Activated T-helper 1 cell treated with Interleukin-2 at 50 U/mL for 16 hours (primary cell): Measurements from ENCODE around the gene ERICH3.
"Not testable (repeated sequence)": the region's sequence is repeated elsewhere in the genome, so short reads cannot be mapped to it uniquely, and the experiment has no call there.

Experiments
- DNase-seq: peaks from one replicate; pipeline ENCODE4 v3.0.0-alpha.2; 2020; ENCODE audit warnings: low read depth

Gene ERICH3

DNA sequence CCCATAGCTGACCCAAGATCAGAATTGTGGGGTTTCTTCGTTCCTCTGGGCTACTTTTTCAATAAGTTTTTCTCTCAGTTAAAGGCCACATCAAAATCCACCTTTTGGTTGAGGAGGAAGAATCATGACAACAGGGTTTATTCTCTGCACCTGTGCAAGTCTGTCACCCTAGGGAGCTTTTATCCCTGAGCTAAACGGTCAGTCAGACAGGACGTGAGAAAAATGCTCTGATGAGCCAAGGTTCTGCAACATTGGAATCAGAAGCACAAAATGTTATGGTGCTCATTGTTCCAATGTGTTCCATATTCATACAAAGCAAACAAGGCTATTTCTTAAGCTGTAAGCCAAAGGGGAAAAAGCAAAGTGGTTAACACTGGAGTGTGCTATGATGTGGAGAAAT lies 7.4 kb upstream of the ERICH3 start:
- DNase-seq: no peak

DNA sequence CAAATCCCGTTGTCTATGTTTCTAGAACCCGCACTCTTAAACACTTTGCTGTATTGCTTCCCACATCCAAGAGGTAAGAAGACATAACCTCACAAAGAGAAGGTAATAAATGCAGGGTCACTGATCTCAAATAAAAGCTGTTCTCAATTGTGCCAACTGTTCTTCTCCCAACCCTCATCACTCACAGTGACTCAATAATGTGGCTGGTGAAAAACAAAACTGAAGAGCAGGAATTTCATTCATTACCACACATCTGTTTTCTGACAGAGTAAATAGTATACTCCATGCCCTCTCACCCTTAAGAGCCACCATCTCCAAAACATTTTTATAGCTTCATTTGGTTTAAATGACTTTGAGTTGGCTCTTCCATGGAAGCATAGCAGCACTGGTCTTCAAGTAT lies 6.2 kb upstream of the ERICH3 start:
- no peak for DNase-seq

DNA sequence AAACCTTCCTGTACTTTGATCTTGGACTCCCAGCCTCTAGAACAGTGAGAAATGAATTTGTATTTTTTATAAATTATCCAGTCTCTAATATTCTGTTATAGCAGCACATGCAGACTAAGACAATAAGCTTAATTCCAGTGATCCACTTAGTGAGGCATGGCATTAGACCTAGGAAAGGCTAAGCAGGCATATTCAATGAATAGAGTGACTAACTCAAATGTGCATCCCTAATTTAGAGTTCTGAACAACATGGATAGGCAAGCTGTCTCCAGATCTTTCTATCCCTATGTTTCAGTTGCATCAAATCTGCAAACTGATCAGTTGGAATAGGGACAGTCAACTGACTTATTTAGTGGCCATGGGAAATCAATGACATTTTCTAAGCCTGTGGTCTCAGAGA lies 4.3 kb upstream of the ERICH3 start:
- no peak for DNase-seq

DNA sequence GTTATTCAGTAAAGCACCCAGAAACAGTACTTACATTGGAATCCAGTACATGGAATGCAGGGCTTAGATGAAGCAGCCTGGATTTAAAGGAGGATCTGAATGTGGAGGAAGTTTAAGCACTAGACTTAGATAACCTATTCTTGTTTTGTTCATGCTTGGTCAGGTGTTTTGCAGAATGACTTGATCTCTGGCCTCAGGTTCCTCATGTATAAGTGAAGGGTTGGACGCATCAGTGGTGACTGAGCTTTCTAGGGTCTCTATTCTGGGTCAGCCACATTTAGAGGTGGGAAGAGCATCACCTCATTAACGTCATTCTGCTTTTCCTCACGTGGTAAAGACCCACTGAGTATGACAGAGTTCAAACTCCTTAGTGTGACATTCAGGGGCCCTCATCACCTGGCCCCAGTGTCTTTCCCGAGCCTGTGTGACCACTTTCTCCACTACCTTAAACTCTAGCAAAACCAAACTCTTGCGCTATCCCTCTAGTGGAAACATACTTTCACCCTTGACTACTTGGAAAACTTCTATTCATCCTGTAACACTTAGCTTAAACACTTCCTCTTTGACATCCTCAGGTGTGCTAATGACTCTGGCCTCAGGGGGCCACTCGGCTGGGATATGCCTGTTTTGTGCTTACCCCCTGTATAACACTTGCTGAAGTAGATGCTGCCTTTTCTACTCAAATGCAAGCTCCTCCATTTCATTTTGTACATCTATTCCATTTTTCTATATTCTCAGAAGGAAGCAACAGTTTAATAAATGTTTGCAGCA lies 871 bp upstream of the ERICH3 start:
- no peak for DNase-seq

DNA sequence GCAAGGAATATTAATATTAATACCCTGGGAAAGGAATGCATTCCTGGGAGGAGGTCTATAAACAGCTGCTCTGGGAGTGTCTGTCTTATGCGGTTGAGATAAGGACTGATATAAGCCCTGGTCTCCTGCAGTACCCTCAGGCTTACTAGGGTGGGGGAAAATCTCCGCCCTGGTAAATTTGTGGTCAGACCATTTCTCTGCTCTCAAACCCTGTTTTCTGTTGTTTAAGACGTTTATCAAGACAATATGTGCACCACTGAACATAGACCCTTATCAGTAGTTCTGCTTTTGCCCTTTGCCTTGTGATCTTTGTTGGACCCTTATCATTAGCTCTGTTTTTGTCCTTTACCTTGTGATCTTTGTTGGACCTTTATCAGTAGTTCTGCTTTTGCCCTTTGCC lies 2.7 kb downstream of the ERICH3 start:
- not testable (repeated sequence) for DNase-seq

DNA sequence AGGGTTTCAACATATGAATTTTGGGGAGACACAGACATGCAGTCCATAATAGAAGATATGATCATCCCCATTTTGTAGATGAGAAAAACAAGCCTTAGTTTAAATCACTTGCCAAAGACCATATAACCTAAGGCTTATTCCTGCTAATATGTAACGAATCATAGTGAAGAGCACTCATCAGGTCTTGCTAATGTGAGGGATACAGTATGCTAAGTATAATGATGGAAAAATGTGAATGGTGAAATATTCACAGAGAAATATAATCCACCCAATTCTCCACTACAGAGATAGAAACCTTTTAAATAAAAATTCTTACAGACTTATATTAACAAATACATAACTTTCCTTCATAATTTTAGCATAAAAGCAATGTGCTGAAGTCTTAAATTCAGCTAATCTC lies 18.9 kb downstream of the ERICH3 start:
- DNase-seq: no peak

DNA sequence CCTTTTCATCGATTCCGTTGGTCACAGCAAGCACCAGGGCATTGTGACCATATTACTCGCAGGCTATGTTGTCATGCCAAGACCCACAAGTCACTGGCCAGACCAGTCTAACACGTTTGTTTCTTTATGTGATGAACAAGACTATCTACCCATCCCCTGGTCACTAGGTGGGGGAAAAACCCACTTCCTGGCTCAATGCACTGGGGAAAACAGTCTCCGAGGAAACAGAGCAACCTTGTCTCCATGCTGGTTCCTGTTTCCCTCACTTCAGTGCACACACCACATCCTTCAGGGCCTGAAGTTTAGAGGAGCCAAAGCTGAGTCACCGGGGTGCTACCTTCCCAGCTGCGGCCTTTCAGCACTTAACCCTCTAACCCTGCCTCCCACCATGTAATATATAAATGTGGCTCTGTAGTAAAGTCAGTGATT lies 20.9 kb downstream of the ERICH3 start:
- DNase-seq: no peak

DNA sequence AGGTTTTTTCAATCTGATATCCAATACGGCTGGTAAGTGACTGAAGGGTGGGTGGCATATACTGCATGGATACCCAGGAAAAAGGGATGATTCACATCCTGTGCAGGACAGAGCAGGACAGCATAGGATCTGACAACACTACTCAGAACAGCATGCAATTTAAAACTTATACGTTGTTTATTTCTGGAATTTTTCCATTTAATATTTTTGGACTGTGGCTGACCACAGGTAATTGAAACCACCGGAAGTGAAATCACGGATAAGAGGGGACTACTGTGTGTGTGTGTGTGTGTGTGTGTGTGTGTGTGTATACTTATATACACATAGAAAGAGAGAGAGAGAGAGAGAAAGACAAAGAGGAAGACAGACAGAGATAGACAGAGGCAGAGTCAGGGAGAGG lies 23.0 kb downstream of the ERICH3 start:
- no peak for DNase-seq

DNA sequence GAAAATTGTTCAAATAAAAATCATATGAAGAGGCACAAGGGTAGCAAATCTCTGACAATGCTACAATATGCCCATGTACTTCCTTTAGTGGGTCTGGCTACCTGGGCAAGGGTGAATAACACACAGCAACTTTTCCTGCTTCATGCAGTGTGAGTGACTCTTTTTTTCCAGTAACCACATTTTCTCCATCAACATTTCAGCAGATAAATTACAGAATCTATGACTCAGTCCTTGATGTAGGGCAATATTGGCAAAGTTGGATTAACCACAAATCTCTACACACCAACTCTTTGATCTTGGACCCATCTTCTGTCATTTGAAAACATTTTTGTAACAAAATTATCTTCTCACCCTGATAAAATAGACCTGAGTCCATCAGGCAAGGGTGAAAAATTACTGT lies 31.7 kb downstream of the ERICH3 start:
- DNase-seq: no peak

DNA sequence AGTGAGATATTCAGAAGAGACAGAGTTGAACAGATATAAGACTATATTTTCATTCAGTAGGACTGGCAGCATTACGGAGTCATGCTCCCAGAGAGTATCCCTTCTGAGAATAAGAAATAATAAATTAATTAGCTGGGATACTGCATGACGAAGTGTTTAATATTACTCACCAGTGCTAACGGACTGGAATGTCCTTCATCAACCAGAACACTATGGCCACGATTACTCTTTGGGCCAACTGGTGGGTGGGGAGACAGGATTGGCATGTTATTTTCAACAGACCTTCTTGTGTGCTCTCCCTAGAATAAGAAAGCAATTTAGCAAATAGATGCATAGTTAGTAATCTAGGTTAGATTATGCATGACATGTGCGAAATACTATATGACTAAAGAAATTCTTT lies 32.4 kb downstream of the ERICH3 start:
- DNase-seq: no peak

DNA sequence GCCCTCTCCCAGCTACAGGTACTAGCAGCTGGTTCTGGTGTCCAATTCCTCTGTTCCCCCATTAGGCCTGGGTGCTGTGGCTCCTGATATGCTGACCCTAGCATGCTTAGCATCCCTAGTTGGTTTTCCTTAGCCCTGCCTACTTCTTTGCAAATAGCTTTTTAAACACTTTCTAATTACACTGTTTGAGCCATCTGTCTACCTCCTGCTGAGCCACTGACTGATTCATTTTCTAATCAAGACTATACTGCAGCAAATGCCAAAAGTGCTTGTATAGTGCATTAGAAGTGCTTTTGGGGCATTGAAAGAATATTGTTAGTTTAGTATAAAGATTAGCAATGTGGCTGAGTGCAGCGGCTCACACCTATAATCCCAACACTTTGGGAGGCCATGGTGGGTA lies 36.3 kb downstream of the ERICH3 start:
- no peak for DNase-seq

DNA sequence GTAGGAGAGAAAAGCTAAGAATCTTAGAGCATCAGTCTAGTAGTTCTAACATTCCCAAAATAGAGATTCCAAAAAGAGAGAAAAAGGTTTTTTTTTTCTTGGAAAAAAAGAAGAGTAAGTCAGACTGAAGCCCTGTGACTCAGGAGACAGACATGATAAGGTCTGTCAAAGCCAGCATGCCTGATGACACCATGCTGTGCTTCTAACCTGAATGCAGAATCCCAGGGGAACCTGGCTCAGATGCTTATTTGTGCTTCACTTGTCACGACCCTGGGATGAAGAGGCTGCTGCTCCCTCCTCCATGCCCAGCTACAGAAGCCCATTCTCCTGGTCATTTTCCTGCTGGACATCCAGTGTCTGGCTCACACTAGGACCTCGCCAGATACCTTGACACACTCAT lies 44.3 kb downstream of the ERICH3 start:
- no peak for DNase-seq

DNA sequence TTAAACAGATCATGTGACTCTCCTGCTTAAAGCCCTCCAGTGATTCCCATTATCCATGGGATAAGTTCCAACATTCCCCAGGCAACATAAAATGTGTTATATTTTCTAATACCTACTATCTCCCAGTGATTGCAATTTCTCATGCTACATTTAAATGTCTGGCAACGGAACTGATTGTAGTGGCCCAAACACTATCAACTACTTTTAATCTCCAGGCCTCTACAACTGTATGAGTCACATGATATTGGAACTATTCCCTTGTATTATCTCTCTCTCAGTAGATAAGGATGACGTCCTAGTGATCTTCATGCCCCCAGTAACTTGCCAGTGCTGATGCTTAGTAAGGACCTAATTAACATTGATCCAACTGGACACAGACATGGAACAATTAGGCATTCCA lies 49.9 kb downstream of the ERICH3 start:
- no peak for DNase-seq

DNA sequence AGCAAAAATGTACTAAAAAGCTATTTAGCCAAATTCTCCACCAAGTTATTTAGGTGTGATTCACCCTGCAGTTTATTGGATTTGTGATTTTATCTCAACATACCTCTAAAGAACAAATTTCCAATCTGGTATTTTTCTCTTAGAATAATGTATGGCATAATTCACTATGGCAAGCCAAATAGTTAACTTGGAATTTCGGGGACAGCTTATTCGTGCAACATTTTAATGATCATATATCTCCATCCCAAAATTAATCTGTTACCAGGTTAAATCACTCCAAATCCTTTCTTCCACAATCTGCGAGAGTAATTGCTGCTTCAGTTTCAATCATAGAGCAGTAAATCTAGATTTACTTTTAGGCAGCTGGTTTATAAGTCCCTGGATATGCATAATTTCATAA lies 53.4 kb downstream of the ERICH3 start:
- no peak for DNase-seq

DNA sequence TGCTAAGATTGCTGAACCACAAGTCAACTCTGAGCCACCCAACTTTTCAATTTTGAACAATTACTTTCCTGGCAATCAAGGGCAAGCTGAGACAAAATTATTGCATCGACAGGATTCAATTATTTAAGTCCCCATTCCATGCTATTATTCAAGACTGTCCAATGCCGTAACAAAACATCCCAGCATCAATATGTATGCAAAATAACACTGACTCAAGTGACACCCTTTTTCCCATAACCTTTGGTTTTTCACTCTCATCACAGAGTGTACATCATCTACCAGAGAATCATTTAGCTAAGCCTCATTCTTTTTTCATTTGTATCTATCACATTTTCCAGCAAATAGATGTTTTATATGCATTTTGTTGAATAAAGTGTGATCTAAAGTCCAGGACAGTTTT lies 54.6 kb downstream of the ERICH3 start:
- DNase-seq: no peak

DNA sequence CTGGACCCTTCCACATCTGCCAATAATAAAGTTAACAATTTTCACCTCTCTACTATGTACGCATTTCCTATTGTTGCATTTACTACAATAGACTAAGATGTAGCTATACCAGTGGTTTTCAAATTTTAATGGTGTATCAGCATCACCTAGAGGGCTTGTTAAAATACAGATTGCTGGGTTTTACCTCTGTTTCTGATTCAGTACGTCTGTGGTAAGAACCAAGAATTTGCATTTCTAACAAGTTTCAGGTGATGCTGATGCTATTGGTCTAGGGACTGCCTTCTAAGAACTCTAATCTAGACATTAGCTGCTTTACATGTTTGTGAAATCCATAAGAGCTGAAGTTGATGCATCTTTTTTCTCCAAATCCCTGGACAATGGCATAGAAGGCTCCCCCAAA lies 59.7 kb downstream of the ERICH3 start:
- DNase-seq: no peak

DNA sequence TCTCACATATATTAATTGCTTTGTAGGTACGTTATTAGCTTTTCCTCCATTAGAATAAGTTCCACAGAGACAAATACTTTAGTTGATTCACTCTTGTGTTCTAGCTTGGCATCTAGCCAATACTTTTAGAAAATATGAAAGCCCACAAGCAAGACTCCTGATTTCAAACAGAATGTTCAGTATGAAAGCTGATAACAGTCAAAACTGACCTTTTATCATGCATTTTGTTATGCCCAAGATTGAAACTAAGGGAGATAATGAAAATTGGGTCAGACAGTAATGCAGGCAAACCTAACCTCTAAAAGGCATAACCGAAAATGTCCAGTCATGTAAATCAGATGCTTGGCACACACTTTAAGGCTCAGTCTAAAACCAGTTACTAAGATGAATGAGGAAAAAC lies 61.7 kb downstream of the ERICH3 start:
- DNase-seq: no peak

DNA sequence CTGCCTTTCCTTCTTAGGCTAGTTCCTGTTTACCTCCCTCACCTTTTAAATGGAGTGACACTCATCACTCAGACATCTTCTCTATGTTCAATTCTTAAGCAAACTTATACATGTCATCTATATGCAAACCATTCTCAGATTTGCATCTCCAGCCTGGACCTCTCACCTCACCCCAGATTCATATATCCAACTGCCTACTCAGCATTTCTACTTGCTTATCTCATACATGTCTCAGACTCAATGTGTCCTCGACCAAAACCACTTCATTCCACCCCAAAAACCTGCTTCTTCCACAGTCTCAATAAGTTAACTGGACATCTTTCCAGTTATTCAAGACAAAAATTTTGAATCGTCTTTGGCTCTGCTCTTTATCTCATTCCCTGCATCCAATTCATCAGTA lies 62.6 kb downstream of the ERICH3 start:
- DNase-seq: no peak

DNA sequence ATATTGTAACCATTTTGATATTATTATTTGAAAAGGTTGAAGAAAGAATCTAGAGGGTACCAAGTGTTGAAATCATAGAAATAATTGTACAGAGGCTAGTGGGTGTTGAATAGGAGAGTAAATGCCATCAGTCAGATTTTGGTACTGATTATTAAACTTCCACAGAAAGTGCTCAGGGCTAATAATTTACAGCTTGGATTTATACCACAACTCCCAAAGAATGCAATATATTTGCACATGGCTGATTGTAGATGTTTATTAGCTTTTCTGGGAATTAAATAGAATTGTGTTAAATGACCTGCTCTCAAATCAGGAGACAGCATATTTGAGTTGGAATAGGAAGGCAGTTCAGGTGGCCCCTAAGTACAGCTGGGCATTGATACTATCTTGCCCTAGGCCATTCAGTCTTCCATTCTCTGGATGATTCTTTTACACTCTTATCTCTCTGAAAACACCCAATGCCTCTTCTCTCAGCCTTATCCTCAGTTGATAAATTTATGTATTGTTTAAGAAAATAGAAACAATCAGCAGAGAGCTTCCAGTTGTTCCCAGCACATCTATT lies 63.7 kb downstream of the ERICH3 start:
- DNase-seq: no peak

DNA sequence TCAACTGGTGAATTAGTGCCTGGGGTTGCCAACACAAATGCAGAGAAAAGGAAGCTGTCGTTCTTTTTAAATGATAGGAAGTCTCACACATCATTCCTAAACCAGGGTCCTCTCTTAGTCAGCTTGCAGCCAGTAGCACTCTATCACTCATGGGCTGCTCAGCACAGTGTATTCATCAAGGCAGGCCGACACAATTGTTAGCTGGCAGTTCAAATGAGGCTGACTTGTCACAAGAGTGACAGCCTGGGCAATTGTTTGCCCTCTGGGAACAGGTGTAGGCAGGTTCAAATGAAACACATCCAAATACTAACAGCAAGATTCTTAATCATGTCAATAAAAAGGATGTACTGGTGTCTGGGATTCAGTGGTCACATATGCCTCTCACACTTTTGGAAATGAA lies 76.9 kb downstream of the ERICH3 start:
- no peak for DNase-seq

DNA sequence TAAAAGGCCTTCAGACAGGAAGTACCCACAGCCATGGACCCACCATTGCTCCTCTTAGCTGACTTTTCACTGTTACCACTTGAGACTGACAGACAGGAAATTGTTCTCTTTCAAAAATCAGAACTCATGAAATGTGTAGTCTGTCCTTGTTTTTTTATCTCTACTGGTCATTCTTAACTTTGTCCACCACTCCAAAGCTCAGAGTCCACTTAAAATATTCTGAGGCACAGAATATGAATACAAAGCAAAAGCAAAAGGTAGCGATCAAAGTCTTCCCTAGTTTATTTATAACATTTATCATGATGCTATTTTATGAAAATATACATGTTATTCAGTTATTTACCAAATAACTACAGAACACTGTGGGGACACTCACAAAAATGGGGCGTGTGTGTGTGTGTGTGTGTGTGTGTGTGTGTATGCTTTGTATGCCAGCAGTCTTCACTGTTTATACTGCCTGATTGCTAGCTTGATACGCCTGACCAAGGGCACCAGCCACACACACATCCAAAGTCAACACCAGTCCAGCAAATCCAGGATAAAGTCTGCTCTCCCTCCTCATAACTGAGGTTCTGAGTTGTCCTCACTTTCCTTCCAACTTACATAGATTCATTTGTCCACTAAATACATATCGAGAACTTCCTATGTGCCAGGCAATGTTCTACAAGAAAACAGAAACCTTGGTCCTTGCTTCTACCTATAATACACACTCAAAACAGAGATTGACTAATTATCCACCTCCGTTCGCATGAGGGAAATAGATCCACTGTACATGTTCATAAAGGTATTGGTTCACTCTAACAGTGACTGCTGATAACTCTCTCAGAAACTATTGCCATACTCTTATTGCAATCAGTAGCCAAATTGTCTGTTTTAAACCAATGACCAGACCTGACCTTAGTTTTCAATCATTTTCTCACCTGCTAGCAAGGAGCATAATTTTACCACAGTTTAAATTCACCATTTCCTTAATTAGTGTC lies 79.4 kb downstream of the ERICH3 start:
- no peak for DNase-seq

DNA sequence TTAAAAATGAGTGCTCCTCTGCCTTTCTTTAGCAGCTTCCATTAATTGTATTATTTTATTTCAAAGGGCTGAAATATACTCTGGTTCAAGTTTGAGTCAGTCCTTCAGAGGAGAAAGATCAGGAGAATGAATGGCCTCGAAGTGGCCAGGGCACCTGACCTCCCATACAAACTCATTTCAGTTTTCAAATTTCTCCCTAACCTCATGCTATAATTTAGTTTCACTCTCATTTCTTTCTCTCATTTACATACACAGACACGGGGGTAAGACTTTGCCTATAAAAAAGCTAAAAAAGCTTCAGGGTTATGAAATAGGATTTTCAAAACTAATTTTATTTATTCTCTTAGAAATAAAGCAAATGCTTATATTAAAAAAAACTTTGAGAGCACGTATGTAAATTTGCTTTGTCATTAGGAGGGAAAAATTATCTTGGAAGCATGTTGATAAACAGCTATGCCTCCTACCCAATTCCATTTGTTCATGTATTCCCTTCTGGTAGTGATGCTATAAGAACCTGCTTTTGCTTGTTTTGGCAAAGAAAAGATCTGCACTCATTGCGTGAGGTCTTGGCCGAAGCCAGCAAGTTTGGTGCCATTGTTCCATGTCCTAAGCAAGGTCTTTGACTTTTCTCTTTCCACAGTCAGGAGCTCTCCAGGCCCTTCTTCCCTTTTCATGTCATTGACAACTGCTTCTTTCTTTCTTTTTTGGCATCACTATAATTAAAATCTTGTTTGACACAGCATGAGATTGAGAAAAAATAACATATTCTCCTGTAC lies 80.8 kb downstream of the ERICH3 start:
- DNase-seq: no peak
